ENCODE measurements around the gene ANKS1A. TPM values are rescaled to one million over a fixed set of nuclear protein-coding genes. Genes with fewer than 3 reads are reported as not detected.

Gene ANKS1A
- polyA plus RNA-seq, 4 donors, result 6.5 to 29.9 (median 10.8) TPM

DNA sequence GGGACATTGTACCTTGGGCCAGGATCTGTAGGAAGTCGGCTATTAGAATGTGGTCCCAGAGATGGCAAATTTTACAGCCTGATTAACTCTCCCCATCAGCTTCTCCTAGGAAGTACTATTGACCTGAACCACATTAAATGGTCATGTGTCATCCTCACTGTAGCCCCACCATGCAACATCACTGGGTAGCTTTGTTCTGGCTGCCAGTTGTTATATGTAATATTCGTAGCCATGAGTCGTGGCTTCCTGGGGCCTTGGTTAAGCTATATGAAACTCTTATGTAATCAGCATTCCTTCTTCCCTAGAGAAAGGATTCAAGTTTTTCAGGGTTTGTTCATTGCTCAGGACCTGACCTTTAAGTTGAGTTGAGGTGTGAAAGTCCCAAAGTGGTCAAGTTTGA lies 125.7 kb downstream of the ANKS1A start:
- H3K4me1 ChIP-seq (ENCODE audit: control insufficient read depth in 3 of 3, insufficient read depth in 2 of 3, low read depth in 1 of 3, low read length in 2 of 3), result peaks cover 0 to 16% (median 4%) of the 10 kb centered on the region in 3 donors
- 81 to 92% (median 90%) methylated on average over 3 of the region's 3 CpGs for WGBS, 3 donors
- no peak overlapping the region for H3K4me3 ChIP-seq (ENCODE audit: low read depth in 1 of 3, low read length in 3 of 3)
- DNase-seq (no peak), FAIRE-seq (no peak)
- no peaks in the 10 kb centered on the region for H3K27me3 ChIP-seq (ENCODE audit: control insufficient read depth in 3 of 3, insufficient read depth in 3 of 3, low read length in 3 of 3)
- H3K27ac ChIP-seq (ENCODE audit: low read depth in 1 of 3, low read length in 2 of 3), result no peak overlapping the region
- H3K9me3 ChIP-seq (ENCODE audit: control insufficient read depth in 2 of 2, insufficient read depth in 1 of 2, low read depth in 1 of 2, low read length in 1 of 2), result no peaks in the 10 kb centered on the region
- H3K36me3 ChIP-seq (ENCODE audit: control insufficient read depth in 3 of 3, insufficient read depth in 2 of 3, low read depth in 1 of 3, low read length in 3 of 3), result peaks cover 0 to 28% (median 8%) of the 10 kb centered on the region in 3 donors

DNA sequence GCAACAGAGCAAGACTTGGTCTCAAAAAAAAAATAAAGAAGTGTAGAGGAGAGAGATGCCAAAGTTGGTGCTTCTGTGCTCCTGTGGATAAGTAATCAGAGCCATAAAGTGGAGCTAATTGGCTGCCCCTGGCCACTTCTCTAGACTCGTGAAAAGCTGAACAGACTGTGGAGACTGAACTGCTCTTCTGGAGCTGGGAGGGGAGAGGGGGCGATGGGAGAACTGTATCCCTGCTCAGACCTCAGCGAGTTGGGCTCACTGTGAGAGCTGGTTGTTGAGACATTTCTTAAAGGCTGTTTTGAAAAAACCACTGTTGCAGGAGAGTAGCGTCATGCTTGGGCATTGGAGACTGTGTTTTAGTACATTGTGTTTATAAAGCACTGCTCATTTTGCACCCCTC lies 126.4 kb downstream of the ANKS1A start:
- H3K27ac ChIP-seq (ENCODE audit: low read depth in 1 of 3, low read length in 2 of 3), result peak overlapping the region in 2 of 3 donors; percentile 61 to 86
- WGBS, 3 donors, result 80 to 89% (median 88%) methylated on average over 4 of the region's 4 CpGs

DNA sequence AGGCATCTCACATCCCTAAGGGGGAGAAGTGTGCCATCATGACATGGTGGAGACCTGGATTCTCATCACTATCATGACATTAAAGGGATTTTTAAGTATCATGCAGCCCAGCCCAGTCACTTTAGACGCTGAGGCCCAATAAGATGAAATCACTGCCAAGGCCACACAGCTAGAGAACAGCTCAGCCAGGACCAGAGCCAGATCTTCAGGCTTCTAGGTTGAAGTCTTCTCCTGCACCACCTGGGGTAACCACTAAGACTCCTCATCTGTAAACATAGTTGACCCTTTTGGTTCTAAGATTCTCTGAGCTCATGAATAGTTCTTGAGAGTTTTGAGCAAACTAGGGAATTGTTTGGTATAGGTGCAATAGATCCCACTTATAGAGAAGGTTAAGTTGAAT lies 126.9 kb downstream of the ANKS1A start:
- Histone ChIP-seq H3K27ac (ENCODE audit: low read depth in 1 of 3, low read length in 2 of 3) (peak overlapping the region in 2 of 3 donors; percentile 61 to 86), H3K4me1 (ENCODE audit: control insufficient read depth in 3 of 3, insufficient read depth in 2 of 3, low read depth in 1 of 3, low read length in 2 of 3) (peaks cover 0 to 16% (median 4%) of the 10 kb centered on the region in 3 donors), H3K27me3 (ENCODE audit: control insufficient read depth in 3 of 3, insufficient read depth in 3 of 3, low read length in 3 of 3) (no peaks in the 10 kb centered on the region), H3K36me3 (ENCODE audit: control insufficient read depth in 3 of 3, insufficient read depth in 2 of 3, low read depth in 1 of 3, low read length in 3 of 3) (peaks cover 0 to 35% (median 8%) of the 10 kb centered on the region in 3 donors), H3K9me3 (ENCODE audit: control insufficient read depth in 2 of 2, insufficient read depth in 1 of 2, low read depth in 1 of 2, low read length in 1 of 2) (no peaks in the 10 kb centered on the region), H3K4me3 (ENCODE audit: low read depth in 1 of 3, low read length in 3 of 3) (no peak overlapping the region)
- no peak for DNase-seq
- WGBS, 3 donors, result 0% methylated on average over 1 of the region's 1 CpG
- FAIRE-seq, result no peak

More for the DNA sequence above, 126.4 kb downstream of the ANKS1A start:
- Histone ChIP-seq H3K27me3 (ENCODE audit: control insufficient read depth in 3 of 3, insufficient read depth in 3 of 3, low read length in 3 of 3) (no peaks in the 10 kb centered on the region), H3K4me3 (ENCODE audit: low read depth in 1 of 3, low read length in 3 of 3) (no peak overlapping the region), H3K4me1 (ENCODE audit: control insufficient read depth in 3 of 3, insufficient read depth in 2 of 3, low read depth in 1 of 3, low read length in 2 of 3) (peaks cover 0 to 16% (median 4%) of the 10 kb centered on the region in 3 donors), H3K9me3 (ENCODE audit: control insufficient read depth in 2 of 2, insufficient read depth in 1 of 2, low read depth in 1 of 2, low read length in 1 of 2) (no peaks in the 10 kb centered on the region), H3K36me3 (ENCODE audit: control insufficient read depth in 3 of 3, insufficient read depth in 2 of 3, low read depth in 1 of 3, low read length in 3 of 3) (peaks cover 0 to 32% (median 8%) of the 10 kb centered on the region in 3 donors)
- no peak for DNase-seq
- no peak for FAIRE-seq

DNA sequence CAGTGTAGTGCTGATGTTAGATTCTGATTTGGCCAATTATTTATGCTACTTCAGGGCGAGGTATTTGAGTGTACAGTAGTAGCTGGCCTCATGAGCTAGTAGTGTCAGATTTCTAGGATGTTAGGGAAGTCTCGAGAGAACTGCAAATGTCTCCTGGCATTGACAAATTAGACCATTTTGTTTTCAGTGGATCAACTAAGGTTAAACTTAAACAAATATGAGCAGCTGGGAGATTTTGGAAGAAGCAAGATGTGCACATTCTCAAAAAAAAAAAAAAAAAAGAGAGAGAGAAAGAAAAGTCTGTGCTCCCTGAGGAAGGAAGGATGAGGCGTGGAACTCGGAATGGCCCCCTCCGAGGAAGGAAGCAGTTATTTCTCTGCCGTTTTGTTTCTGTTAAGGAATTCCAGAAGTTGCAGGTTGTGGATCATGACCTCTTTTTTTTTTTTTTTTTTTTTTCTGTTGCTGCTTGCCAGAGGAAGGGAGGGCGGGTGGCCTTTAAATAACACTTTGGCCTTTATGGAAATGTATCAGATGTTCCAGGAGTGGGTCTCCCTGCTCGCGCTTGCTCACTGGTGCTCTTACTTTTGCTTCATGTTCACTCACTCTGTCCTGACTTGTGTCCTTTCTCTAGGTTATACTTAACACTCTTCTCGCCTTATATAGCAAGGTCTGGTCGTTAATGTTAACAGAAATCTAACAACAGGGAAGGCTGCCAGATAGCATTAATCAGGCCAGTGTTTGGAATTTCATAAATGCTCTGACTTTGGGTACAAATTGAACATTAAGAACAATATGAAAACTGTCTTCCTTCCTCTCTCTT lies 127.7 kb downstream of the ANKS1A start:
- Histone ChIP-seq H3K4me1 (ENCODE audit: control insufficient read depth in 3 of 3, insufficient read depth in 2 of 3, low read depth in 1 of 3, low read length in 2 of 3) (peaks cover 0 to 16% (median 4%) of the 10 kb centered on the region in 3 donors), H3K9me3 (ENCODE audit: control insufficient read depth in 2 of 2, insufficient read depth in 1 of 2, low read depth in 1 of 2, low read length in 1 of 2) (no peaks in the 10 kb centered on the region), H3K4me3 (ENCODE audit: low read depth in 1 of 3, low read length in 3 of 3) (peak overlapping the region in 1 of 3 donors; percentile 40), H3K36me3 (ENCODE audit: control insufficient read depth in 3 of 3, insufficient read depth in 2 of 3, low read depth in 1 of 3, low read length in 3 of 3) (peaks cover 0 to 42% (median 8%) of the 10 kb centered on the region in 3 donors), H3K27me3 (ENCODE audit: control insufficient read depth in 3 of 3, insufficient read depth in 3 of 3, low read length in 3 of 3) (no peaks in the 10 kb centered on the region), H3K27ac (ENCODE audit: low read depth in 1 of 3, low read length in 2 of 3) (peak overlapping the region in 2 of 3 donors; percentile 74 to 86)
- 52 to 75% (median 73%) methylated on average over 11 of the region's 11 CpGs for WGBS, 3 donors
- no peak for FAIRE-seq
- DNase-seq, result peak in 1 of 2 donors; percentile 38

DNA sequence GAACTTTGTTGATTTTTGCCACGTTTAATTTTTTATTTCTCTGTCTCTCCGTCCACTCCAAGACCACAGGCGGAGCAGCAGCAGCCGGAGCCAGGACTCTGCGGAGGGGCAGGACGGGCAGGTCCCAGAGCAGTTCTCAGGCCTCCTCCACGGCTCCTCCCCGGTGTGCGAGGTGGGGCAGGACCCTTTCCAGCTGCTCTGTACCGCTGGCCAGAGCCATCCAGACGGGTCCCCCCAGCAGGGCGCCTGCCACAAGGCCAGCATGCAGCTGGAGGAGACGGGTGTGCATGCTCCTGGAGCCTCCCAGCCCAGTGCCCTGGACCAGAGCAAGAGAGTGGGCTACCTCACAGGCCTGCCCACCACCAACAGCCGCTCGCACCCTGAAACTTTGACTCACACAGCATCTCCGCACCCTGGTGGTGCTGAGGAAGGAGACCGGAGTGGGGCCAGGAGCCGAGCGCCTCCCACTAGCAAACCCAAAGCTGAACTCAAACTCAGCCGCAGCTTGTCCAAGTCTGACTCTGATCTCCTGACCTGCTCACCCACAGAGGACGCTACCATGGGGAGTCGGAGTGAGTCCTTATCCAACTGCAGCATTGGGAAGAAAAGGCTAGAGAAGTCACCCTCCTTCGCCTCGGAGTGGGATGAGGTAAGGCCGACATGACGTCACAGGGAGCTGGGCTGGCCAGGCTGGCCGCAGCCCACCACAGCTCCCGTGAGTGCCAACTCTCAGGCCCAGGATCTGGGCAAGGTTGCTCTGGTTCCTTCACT lies 128.5 kb downstream of the ANKS1A start:
- FAIRE-seq (no peak), DNase-seq (no peak)
- peak overlapping the region in 2 of 3 donors; percentile 10 to 40 for H3K4me3 ChIP-seq (ENCODE audit: low read depth in 1 of 3, low read length in 3 of 3)
- H3K36me3 ChIP-seq (ENCODE audit: control insufficient read depth in 3 of 3, insufficient read depth in 2 of 3, low read depth in 1 of 3, low read length in 3 of 3), result peaks cover 0 to 46% (median 8%) of the 10 kb centered on the region in 3 donors
- no peaks in the 10 kb centered on the region for H3K9me3 ChIP-seq (ENCODE audit: control insufficient read depth in 2 of 2, insufficient read depth in 1 of 2, low read depth in 1 of 2, low read length in 1 of 2)
- peaks cover 0 to 16% (median 4%) of the 10 kb centered on the region in 3 donors for H3K4me1 ChIP-seq (ENCODE audit: control insufficient read depth in 3 of 3, insufficient read depth in 2 of 3, low read depth in 1 of 3, low read length in 2 of 3)
- 64 to 89% (median 87%) methylated on average over 28 of the region's 28 CpGs for WGBS, 3 donors
- peak overlapping the region; percentile 2 to 86 (median 74) for H3K27ac ChIP-seq (ENCODE audit: low read depth in 1 of 3, low read length in 2 of 3)
- H3K27me3 ChIP-seq (ENCODE audit: control insufficient read depth in 3 of 3, insufficient read depth in 3 of 3, low read length in 3 of 3), result no peaks in the 10 kb centered on the region

DNA sequence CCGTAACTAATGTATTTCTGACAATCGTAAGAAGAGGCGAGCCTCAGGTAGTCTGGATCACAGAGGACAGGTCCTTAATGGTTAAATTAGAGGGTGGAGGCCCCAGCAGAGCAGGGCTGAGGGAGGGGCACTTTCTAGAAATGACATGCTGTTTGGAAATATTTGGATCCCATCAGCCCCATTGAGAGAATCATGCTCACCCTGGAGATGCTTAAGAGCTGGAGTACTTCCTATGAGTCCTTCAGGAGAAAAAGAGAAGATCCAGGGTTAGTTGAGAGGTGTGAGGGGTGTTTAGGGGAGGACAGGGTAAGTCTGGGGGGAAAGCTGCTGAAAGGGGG lies 129.1 kb downstream of the ANKS1A start:
- H3K27ac ChIP-seq (ENCODE audit: low read depth in 1 of 3, low read length in 2 of 3), result peak overlapping the region in 2 of 3 donors; percentile 74 to 86
- H3K27me3 ChIP-seq (ENCODE audit: control insufficient read depth in 3 of 3, insufficient read depth in 3 of 3, low read length in 3 of 3), result no peaks in the 10 kb centered on the region
- peaks cover 0 to 16% (median 4%) of the 10 kb centered on the region in 3 donors for H3K4me1 ChIP-seq (ENCODE audit: control insufficient read depth in 3 of 3, insufficient read depth in 2 of 3, low read depth in 1 of 3, low read length in 2 of 3)
- H3K36me3 ChIP-seq (ENCODE audit: control insufficient read depth in 3 of 3, insufficient read depth in 2 of 3, low read depth in 1 of 3, low read length in 3 of 3), result peaks cover 0 to 42% (median 8%) of the 10 kb centered on the region in 3 donors
- no peak for FAIRE-seq
- no peak for DNase-seq
- WGBS, 3 donors, result 76 to 94% (median 82%) methylated on average over 3 of the region's 3 CpGs
- no peaks in the 10 kb centered on the region for H3K9me3 ChIP-seq (ENCODE audit: control insufficient read depth in 2 of 2, insufficient read depth in 1 of 2, low read depth in 1 of 2, low read length in 1 of 2)
- H3K4me3 ChIP-seq (ENCODE audit: low read depth in 1 of 3, low read length in 3 of 3), result peak overlapping the region in 1 of 3 donors; percentile 40

DNA sequence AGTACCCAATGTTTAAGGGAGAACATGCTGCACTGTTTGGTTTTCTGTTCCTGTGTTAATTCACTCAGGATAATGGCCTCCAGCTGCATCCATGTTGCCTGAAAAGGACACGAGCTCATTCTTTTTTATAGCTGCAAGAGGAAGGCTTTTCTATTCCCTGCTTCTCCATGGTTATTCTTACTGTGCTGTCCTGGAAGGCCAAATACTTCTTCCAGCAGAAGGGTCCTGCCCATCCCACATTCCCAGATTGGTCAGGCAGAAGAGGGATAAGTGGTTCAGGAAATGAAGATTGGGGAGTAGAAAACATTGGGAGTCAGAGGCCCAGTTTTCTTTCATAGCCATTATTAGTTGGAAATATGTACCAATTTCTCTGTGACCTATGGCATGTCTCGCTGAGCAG lies 129.7 kb downstream of the ANKS1A start:
- peaks cover 0 to 40% (median 8%) of the 10 kb centered on the region in 3 donors for H3K36me3 ChIP-seq (ENCODE audit: control insufficient read depth in 3 of 3, insufficient read depth in 2 of 3, low read depth in 1 of 3, low read length in 3 of 3)
- no peaks in the 10 kb centered on the region for H3K9me3 ChIP-seq (ENCODE audit: control insufficient read depth in 2 of 2, insufficient read depth in 1 of 2, low read depth in 1 of 2, low read length in 1 of 2)
- peak overlapping the region in 1 of 3 donors; percentile 9 for H3K4me3 ChIP-seq (ENCODE audit: low read depth in 1 of 3, low read length in 3 of 3)
- DNase-seq, result no peak
- 54 to 80% (median 79%) methylated on average over 2 of the region's 2 CpGs for WGBS, 3 donors
- H3K27ac ChIP-seq (ENCODE audit: low read depth in 1 of 3, low read length in 2 of 3), result peak overlapping the region in 2 of 3 donors; percentile 58 to 86
- H3K4me1 ChIP-seq (ENCODE audit: control insufficient read depth in 3 of 3, insufficient read depth in 2 of 3, low read depth in 1 of 3, low read length in 2 of 3), result peaks cover 0 to 16% (median 4%) of the 10 kb centered on the region in 3 donors
- FAIRE-seq, result no peak
- no peaks in the 10 kb centered on the region for H3K27me3 ChIP-seq (ENCODE audit: control insufficient read depth in 3 of 3, insufficient read depth in 3 of 3, low read length in 3 of 3)

DNA sequence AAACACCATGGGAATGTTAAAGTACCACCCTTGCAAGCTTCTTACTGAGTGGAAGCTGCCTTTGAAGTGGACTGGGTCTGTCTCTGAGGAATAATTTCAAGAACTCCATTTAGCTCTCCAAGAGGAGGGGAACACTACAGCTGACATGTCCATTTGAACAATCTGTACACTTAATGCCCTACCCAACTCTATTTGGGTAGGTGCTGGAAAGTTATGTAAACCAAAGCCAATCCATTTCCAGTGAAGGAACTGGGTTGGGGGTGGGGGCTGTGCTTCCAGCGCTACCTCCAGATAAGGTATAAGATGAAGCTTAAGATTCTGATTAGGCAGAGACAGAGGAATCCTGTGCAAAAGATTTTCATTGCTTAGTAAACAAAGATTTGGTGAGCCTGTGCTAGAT lies 130.1 kb downstream of the ANKS1A start:
- Histone ChIP-seq H3K9me3 (ENCODE audit: control insufficient read depth in 2 of 2, insufficient read depth in 1 of 2, low read depth in 1 of 2, low read length in 1 of 2) (no peaks in the 10 kb centered on the region), H3K27ac (ENCODE audit: low read depth in 1 of 3, low read length in 2 of 3) (peak overlapping the region in 1 of 3 donors; percentile 12), H3K4me1 (ENCODE audit: control insufficient read depth in 3 of 3, insufficient read depth in 2 of 3, low read depth in 1 of 3, low read length in 2 of 3) (peaks cover 2 to 18% (median 4%) of the 10 kb centered on the region in 3 donors), H3K4me3 (ENCODE audit: low read depth in 1 of 3, low read length in 3 of 3) (peak overlapping the region in 1 of 3 donors; percentile 9), H3K27me3 (ENCODE audit: control insufficient read depth in 3 of 3, insufficient read depth in 3 of 3, low read length in 3 of 3) (no peaks in the 10 kb centered on the region), H3K36me3 (ENCODE audit: control insufficient read depth in 3 of 3, insufficient read depth in 2 of 3, low read depth in 1 of 3, low read length in 3 of 3) (peaks cover 0 to 40% (median 8%) of the 10 kb centered on the region in 3 donors)
- DNase-seq (no peak), FAIRE-seq (no peak)
- 84 to 97% (median 92%) methylated on average over 1 of the region's 1 CpG for WGBS, 3 donors
